T-helper 1 cell treated with Interleukin-12 subunit alpha and Interleukin-12 subunit beta and Interleukin-4 antibody, amounts not matched to agents 30 ng/mL and 1 ng/mL, for 36 hours (primary cell): Measurements from ENCODE around the gene SEPTIN11. TPM values are rescaled to one million over a fixed set of nuclear protein-coding genes. Genes with fewer than 3 reads are reported as not detected.

Experiments
- intact Hi-C: fragments of 100-400 bp; cut with micrococcal nuclease; formaldehyde crosslinking; loops from one replicate; pipeline ENCODE4 v1.15.1; 2024
- total RNA-seq: library from RNA; stranded (reverse); gene quantifications from 2 replicates; pipeline ENCODE4 v1.2.3, GENCODE V29; 2022

Gene SEPTIN11
- total RNA-seq: 16.3 and 17.3 TPM in 2 replicates

DNA sequence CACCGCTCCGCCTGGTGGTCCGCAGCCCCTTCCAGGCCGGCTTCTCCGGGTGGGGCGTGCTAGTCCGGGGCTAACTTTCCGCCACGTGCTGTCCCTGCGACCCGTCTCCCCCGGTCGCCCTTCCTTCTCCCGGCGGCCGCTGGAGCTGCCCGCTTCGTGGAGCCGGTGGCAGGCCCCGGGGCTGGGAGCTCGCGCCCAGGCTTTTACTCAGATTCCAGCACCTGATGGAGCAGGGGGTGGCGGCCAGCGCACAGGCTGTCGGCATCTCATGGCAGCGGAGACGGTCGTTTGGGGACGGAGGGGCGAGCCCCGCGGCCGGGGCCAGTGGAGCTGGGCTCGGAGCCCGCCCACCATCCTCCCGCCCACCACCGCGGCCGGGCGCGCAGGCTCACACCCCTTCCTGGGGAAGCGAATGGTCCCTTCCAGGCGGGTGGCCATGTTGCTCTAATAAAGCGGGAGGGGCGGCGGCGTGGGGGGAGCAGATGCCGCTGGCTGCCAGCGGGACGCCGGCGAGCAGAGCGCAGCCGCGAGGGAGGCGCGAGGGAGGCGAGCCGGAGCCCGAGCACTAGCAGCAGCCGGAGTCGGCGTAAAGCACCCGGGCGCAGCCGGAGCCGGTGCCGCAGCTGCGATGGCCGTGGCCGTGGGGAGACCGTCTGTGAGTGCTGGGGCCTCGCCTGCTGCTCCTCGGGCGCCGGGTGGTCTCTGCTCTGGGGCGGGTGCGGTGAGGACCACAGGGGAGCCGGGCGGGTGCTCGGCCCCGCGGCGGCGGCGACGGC is at the start of gene SEPTIN11:
Gene SEPTIN11, plus strand, starts transcription at position 477 of the 776 bp plus-strand sequence. Its CDS starts 152 bp downstream, at position 629.
- intact Hi-C loops: loop anchor here (1.0 to 5.0 kb wide), 8 partner anchors 11 to 253 kb away; partner anchors contain the start of genes CCNG2 and CCNI

DNA sequence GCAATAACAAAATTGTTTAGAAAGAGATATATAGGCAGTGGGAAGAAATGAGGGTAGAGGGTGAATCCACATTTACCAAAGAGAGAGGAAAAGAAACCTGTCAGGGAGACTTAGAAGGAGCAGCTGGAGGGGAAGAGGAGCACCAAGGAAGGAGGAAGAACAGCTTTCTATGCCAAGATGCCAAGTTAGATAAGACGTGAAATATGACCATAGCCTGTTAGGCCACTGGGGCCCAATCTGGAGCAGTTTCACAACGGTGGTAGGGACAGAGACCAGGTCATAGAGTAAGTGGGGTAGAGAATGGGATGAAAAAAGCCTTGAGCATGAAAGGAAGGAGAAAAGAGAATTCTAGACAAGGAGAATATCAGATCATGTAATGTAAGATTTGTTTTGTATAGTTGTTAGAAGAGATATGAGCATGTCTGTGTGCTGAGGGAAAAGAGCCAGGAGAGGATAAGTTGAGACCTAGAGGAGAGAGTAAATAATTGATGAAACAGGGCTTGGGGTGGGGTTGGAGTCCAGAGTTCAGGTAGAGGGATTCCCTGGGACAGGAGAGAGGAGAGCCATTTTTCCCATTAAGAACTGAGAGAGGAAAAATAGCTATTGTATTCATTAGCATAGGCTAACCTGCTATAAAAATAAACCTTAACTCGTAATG is 47.2 kb upstream of the SEPTIN11 start:
- intact Hi-C loops: no loop called here

DNA sequence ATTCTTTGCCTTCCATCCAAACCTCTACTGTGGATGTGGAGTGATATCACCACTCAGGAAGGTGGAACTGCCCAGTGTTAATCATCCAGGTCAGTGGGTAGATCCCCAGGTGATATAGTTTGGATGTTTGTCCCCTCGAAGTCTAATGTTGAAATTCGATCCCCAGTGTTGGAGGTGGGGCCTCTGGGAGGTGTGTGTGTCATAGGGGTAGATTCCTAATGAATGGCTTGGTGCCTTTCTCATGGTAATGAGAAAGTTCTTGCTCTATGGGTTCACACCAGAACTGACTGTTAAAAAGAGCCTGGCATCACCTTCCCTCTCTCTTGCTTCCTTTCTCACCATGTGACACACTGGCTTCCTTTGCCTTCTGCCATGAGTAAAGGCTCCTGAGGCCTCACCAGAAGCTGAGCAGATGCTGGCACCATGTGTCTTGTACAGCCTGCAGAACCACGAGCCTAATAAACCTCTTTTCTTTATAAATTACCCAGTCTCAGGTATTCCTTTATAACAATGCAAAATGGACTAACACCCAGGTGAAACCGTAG is 44.8 kb upstream of the SEPTIN11 start:
- intact Hi-C loops: no loop called here

DNA sequence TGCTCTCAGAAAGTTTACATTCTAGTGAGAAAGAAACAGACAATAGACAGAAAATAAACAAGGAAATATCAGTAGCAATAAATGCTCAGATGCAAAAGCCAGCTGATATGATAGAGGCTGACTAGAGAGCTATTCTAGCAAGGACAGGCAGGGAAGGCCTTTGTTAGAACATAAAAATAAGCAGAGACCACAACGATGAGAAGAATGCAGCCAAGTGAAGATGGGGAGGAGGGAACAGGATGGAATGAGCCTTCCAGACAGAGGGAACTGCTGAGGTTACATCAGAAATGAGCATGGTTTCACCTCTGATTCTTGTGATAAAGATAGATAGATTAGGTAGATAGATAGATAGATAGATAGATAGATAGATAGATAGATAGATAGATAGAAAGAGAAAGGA is 44.0 kb upstream of the SEPTIN11 start:
- intact Hi-C loops: no loop called here

DNA sequence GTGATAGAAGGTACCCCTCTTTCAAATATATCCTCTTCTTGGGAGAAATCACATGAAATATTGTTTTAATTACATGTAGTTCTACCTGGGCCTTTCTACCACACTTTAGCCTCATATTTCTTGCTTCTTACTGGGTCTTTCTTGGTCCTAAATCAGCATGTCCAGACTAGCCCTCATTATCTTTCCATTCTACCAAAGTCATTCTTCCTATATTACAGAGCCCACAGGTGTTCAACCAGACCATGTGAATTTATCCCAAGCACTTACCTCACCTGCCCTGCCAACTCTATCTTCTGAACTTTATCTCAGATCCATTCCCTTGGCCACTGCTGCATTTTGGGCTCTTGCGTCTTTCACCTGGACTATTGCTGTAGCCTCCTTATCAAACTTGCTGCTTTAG is 39.8 kb upstream of the SEPTIN11 start:
- intact Hi-C loops: no loop called here

DNA sequence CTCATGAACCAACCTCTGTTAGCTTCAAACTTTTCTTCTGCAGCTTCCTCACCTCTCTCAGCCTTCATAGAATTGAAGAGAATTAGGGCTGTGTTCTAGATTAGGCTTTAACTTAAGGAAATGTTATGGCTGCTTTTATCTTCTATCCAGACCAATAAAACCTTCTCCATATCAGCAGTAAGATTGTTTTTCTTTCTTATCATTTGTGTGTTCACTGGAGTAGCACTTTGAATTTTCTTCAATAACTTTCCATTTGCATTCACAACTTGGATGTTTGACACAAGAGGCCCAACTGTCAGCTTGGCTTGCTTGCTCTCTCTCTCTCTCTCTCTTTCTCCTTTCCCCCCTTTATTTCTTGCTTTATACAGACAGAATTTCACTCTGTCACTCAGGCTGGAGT is 28.8 kb upstream of the SEPTIN11 start:
- intact Hi-C loops: no loop called here

DNA sequence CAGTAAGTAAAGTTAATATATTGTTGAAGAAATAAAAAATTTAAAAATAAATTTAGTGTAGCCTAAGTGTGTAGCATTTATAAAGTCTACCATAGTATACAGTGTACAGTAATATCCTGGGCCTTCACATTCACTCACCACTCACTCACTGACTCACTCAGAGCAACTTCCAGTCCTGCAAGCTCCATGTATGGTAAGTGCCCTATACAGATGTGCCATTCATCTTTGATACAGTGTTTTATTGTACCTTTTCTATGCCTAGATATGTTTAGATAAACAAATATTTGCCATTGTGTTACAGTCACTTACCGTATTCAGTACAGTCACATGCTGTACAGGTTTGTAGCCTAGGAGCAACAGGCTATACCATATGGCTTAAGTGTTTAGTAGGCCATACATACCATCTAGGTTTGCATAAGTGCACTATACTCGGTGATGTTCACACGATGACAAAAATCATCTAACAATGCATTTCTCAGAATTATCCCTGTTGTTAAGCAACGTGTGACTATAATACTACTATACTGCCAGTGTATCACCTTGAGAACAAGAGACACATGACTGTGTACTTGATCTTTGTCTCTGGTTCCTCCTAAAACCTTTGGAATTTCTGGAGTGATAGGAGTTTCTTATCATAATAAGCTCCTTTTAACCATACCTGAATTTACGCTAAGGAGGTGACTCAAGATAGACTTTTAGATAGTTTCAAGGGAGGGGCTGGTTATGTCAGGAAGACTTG is 25.8 kb upstream of the SEPTIN11 start:
- intact Hi-C loops: no loop called here

DNA sequence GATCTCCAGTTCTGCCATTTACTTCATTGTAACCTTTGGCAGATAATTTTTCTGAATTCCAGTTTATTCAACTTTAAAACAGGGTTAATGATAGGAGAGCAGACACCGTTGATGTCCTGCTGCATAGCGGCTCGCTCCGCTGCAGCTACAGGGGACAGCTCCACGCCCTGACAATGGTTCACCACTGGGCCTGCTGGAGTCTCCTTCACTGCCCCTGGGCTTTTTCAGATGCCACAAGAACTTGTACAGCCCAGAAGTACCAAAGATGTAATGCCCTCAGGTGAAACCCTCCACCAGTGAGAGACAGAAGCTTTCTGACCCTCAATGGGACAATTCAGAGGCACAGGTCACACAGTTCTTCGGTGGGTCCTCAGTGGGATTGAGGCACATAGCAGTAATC is 22.7 kb upstream of the SEPTIN11 start:
- intact Hi-C loops: no loop called here

DNA sequence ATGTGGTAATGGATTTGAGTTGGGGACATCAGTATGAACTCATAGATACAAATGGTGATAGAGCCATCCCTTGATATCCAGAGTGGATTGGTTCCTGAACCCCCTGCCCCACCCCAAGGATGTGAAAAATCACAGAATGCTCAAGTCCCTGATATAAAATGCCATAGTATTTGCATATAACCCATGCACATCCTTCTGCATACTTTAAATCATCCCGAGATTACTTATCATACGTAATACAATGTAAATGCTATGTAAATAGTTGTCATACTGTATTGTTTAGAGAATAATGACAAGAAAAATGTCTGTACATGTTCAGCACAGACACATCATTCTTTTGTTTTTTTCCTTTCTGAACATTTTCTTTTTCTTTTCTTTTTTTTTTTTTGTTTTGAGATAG is 18.9 kb upstream of the SEPTIN11 start:
- intact Hi-C loops: no loop called here

DNA sequence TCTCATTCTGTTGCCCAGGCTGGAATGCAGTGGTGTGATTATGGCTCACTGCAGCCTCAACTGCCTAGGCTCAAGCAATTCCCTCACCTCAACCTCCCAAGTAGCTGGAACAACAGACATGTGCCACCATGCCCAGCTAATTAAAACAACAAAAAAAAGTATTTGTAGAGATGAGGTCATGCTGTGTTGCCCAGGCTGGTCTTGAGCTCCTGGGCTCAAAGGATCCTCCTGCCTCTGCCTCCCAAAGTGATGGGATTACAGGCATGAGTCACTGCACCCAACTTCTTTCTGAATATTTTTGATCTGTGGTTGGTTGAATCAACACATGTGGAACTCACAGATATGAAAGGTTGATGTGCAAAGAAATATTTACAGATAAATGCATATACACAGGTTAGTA is 18.5 kb upstream of the SEPTIN11 start:
- intact Hi-C loops: no loop called here

DNA sequence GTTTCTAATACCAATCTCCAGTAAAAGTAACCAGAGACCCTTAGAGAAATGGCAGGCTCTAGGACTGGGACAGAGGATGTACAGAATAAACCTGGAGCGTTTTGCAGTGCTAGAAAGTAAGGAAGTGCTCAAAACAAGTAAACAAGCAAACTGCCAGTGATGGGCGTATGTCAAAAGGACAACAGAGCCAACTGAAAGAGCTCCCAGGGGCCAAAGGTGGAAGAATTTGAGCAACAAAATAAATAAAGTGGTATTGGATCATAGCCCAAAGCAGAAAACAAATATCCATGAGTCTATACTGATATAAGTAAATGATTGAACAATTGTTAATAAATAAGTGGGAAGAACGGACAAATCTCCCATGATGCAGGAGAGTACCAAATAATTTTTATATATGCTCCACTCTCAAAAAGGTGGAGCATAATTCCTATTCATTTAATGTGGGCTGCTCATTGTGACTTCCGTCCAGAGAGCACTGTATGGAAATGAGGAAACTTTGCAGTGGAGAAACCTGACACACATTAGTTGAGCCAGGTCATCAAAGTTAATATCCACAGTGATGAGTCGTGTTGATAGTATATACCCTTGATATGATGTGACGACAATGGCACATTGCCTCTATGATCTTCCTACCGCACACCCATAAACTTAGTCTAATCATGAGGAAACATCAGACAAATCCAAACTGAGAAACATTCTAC is 17.8 kb upstream of the SEPTIN11 start:
- intact Hi-C loops: no loop called here

DNA sequence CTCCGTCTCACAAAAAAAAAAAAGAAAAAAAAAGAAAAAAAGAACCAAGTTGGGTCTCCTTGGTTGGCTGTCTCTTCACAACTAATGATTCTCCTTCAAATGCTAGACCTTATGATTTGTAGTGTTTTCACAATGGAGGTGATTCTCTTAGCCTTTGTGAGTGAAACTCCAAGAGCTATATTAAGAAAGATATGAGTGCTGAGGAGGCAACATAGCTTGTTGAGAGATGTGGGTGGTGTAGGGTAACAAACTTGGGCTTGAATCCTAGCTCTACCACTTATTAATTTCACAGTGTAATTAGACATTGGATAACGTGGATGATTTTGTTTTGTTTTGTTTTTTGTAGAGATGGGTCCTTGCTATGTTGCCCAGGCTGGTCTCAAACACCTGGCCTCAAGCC is 10.4 kb upstream of the SEPTIN11 start:
- intact Hi-C loops: no loop called here

DNA sequence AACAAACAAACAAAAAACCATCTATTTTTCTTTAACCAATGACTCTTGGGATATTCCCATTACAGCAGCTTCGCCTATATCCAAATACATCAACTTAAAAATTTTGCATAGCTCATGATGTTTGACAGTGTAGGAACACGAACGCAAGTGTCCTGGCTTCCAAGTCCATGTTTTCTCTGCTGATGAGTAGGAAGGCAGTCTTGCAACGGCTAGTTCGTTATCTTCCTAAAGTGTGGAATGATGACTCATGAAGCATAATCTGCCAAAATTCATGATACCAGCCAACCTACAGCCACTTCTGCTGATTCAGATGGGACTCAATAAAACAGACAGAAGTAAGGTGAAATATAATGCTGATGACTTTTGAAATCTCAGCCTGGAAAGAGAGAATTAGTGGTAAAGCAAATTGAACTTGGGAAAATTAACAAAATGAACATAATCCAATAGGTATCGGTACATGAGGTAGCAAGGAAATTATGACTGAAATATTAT is 6.4 kb upstream of the SEPTIN11 start:
- intact Hi-C loops: no loop called here

DNA sequence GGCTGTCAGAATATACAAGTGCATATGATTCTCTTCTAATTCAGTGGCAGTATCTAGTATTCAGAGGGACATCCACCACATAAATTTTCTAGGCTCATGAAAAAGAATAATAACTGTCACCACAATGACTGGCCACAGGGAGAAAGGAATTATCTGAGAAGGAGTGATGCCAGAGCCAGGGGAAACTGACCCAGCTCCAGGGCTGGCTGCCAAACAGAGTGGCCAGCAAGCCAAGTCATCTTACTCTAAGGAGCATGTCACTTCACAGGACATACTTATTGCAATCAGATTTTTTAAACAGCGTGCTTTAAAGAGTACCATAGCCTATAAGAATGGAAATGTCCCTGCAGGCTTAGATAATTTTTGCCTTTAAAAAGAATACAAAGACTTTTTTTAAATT is 5.8 kb upstream of the SEPTIN11 start:
- intact Hi-C loops: no loop called here

DNA sequence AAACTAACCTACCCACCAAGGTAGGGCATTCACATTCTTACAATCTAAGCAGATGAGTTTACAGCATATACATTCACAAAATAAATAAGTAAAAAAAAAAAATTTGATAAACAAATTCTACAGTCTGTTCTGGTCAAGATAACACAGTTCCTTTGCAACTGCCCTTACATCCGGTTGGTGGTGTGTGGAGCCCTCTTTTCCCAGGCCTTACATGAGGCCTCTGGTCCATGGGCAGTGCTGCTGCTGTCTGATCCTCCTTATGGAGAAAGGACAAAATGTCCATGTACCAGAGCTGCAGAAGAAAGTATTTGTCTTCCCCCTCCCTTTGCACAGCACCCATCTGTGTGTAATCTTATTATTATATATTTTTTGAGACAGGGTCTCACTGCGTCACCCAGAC is 2.2 kb upstream of the SEPTIN11 start:
- intact Hi-C loops: loop anchor here (5.0 kb wide), 2 partner anchors 80 to 255 kb away; no protein-coding TSS in a partner anchor

DNA sequence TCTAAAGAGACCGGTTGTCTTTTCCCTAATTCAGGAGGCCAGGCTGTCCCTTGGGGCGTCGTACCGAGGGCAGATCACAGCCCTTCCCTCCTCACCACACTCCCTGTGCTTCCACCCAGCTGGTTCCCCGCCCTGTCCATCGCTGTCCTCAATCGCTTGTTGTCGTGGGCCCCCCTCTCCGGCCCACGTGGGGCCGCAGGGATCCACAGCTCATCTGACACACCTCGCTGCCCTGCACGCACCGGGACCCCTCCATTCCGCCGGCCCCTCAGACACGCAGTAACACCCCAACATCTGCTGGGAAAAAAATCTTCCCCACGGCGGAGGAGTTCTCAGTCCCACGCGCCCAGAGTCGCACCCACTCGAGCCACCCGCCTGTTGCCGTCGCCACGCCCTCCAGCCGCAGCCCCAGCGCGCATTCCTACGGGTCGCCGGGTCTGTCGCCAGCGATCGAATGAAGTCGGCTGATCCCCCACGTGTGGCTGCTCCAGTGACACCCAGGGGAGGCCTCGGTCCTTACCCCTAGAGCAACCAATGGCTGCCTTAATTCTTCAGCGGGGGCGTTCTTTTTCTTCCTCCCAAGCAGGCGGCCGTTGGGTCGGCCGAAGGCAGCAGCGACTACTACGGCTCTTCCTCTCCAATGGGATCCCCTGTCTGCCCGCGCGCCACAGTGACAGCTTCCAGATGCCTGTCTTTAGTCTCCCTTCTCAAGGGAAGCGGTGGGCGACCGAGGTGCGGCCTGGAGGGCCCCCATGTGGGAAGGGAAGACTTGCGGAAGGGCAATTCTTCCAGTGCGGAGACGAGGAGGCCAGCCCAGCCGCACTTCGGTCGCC is 893 bp upstream of the SEPTIN11 start:
- intact Hi-C loops: loop anchor here (1.0 to 5.0 kb wide), 4 partner anchors 12 to 254 kb away; no protein-coding TSS in a partner anchor

DNA sequence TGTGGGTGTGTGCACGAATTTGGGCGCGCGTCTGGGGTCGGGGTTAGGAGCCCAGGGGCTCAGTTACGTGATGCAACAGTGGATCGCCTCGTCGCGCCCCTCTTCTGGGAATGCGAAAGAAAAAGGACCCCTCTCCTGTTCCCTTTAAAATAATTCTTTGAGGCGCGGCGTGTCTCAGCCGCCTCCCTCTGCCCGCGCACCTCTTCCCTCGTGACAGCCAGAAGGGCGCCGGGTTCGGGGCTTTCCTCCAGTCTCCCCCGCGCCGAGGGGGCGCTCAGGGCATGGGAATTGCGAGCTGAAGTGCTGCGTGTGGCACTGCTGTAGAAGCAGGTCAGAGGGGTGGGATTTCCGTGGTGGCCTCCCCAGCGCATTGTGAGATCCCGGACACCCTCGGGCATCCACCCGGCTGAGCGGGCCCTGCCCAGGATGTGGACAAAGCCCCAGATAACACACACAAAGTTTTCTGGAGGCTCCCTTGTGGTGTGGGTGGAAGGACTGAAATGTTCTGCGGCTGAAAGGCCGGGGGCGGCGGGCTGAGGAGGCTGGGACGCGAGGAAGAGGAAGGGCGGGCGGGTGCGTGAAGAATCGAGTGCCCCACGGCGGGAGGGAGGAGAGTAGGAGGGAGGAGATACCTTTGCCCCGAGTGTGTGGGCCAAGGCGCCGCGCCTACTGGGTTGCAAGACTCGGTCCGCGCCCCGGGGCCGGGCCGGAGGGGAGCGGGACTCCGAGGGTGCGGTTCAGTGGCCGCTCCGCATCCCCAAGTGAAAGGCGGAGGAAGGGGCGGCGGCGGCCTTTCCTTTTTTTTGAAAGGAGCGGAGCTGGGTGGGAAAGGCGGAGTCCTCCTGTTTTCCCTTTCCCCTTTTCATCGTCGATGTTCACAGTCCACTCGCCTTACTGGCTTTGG is 752 bp downstream of the SEPTIN11 start:
- intact Hi-C loops: loop anchor here (1.0 to 2.0 kb wide), 4 partner anchors 34 to 206 kb away; partner anchors contain the start of genes CCNG2 and CCNI

DNA sequence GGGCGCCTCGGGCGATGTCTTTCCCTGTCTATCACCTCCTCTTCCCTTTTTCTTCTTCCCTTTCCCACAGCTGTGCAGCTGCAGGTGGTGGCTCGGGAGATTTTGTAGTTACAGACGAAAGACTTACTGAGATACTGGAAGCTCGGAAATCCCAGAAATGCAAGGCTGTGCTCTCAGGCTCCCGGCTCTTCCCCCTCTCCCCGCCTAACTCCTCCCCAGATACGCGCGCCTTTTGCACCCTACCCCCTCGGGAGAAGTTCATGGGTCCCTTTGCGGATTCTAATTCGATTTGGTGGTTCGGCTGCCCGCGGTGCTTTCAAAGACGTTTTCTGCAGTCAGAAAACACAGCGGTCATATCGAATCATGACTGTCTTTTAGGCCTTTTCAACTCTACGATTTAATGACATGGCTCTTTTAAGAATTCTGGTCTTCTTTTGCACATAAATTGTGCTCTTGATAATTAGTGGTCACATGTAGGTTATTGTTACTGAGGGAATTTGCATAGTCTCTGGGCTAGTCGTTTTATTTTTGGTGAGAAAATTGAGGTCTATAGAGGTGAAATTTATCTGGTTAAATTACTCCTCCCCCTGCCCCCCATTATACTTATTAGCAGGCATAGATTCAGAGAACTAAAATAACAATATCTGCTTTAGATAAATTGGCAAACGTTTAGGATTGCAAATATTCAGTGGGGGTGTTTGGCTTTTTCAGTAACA is 1.6 kb downstream of the SEPTIN11 start:
- intact Hi-C loops: loop anchor here (1.0 to 2.0 kb wide), 4 partner anchors 34 to 206 kb away; partner anchors contain the start of genes CCNG2 and CCNI
